ENCODE measurements around the gene MPPE1.

Gene MPPE1

GRCh38 chr18:11908182-11909060 is at the start of gene MPPE1:
MPPE1 (minus strand) TSS chr18:11908317; CDS start chr18:11897264, 11,053 bp downstream.
- Histone ChIP-seq H3K4me1 (ENCODE audit: control insufficient read depth, insufficient read depth, low read length) (peaks cover 25% of the 10 kb centered on the region), H3K9me3 (ENCODE audit: control insufficient read depth, insufficient read depth, low read depth, low read length) (no peaks in the 10 kb centered on the region), H3K9ac (ENCODE audit: low read length) (peak within 1 kb of the TSS; percentile 85), H3K27ac (ENCODE audit: low read depth, low read length) (peak within 1 kb of the TSS; percentile 81; the same call in 1 of the 2 replicates), H3K4me3 (ENCODE audit: low read depth, low read length) (peak within 1 kb of the TSS; percentile 81), H3K36me3 (ENCODE audit: control insufficient read depth, insufficient read depth, low read length) (no peaks in the 10 kb centered on the region), H3K27me3 (ENCODE audit: control insufficient read depth, insufficient read depth, low read length) (no peaks in the 10 kb centered on the region; the same call in 1 of the 2 replicates)

- H3K36me3 ChIP-seq (ENCODE audit: control insufficient read depth, insufficient read depth, low read length): no peaks in the 10 kb centered on the region
- H3K9me3 ChIP-seq (ENCODE audit: control insufficient read depth, insufficient read depth, low read depth, low read length): peaks cover 23% of the 10 kb centered on the region
- H3K4me1 ChIP-seq (ENCODE audit: control insufficient read depth, insufficient read depth, low read length): peaks cover 9% of the 10 kb centered on the region
- no peak overlapping the region for H3K4me3 ChIP-seq (ENCODE audit: low read depth, low read length)
- H3K9ac ChIP-seq (ENCODE audit: low read length): no peak overlapping the region
- no peaks in the 10 kb centered on the region for H3K27me3 ChIP-seq (ENCODE audit: control insufficient read depth, insufficient read depth, low read length)
- H3K27ac ChIP-seq (ENCODE audit: low read depth, low read length): no peak overlapping the region
Measured at GRCh38 chr18:11957636-11958035, 49.5 kb upstream of the MPPE1 start.

GRCh38 chr18:11956371-11957308 is 48.5 kb upstream of the MPPE1 start:
- Histone ChIP-seq H3K9ac (ENCODE audit: low read length) (no peak overlapping the region), H3K9me3 (ENCODE audit: control insufficient read depth, insufficient read depth, low read depth, low read length) (peaks cover 23% of the 10 kb centered on the region), H3K27ac (ENCODE audit: low read depth, low read length) (no peak overlapping the region), H3K4me1 (ENCODE audit: control insufficient read depth, insufficient read depth, low read length) (peaks cover 15% of the 10 kb centered on the region), H3K4me3 (ENCODE audit: low read depth, low read length) (no peak overlapping the region), H3K36me3 (ENCODE audit: control insufficient read depth, insufficient read depth, low read length) (no peaks in the 10 kb centered on the region), H3K27me3 (ENCODE audit: control insufficient read depth, insufficient read depth, low read length) (no peaks in the 10 kb centered on the region)

GRCh38 chr18:11955239-11956029 is 47.3 kb upstream of the MPPE1 start:
- Histone ChIP-seq H3K27ac (ENCODE audit: low read depth, low read length) (peak overlapping the region; percentile 85), H3K4me3 (ENCODE audit: low read depth, low read length) (no peak overlapping the region; the same call in 1 of the 2 replicates), H3K27me3 (ENCODE audit: control insufficient read depth, insufficient read depth, low read length) (no peaks in the 10 kb centered on the region), H3K36me3 (ENCODE audit: control insufficient read depth, insufficient read depth, low read length) (no peaks in the 10 kb centered on the region), H3K4me1 (ENCODE audit: control insufficient read depth, insufficient read depth, low read length) (peaks cover 16% of the 10 kb centered on the region), H3K9me3 (ENCODE audit: control insufficient read depth, insufficient read depth, low read depth, low read length) (peaks cover 23% of the 10 kb centered on the region), H3K9ac (ENCODE audit: low read length) (no peak overlapping the region)

- no peaks in the 10 kb centered on the region for H3K27me3 ChIP-seq (ENCODE audit: control insufficient read depth, insufficient read depth, low read length)
- H3K27ac ChIP-seq (ENCODE audit: low read depth, low read length): no peak overlapping the region
- no peaks in the 10 kb centered on the region for H3K36me3 ChIP-seq (ENCODE audit: control insufficient read depth, insufficient read depth, low read length)
- H3K9ac ChIP-seq (ENCODE audit: low read length): no peak overlapping the region
- peaks cover 18% of the 10 kb centered on the region for H3K9me3 ChIP-seq (ENCODE audit: control insufficient read depth, insufficient read depth, low read depth, low read length)
- peaks cover 24% of the 10 kb centered on the region for H3K4me1 ChIP-seq (ENCODE audit: control insufficient read depth, insufficient read depth, low read length)
- no peak overlapping the region for H3K4me3 ChIP-seq (ENCODE audit: low read depth, low read length)
Measured at GRCh38 chr18:11953113-11953512, 45.0 kb upstream of the MPPE1 start.

GRCh38 chr18:11951390-11951851 is 43.3 kb upstream of the MPPE1 start:
- H3K9me3 ChIP-seq (ENCODE audit: control insufficient read depth, insufficient read depth, low read depth, low read length): peaks cover 2% of the 10 kb centered on the region; the same call in 1 of the 2 replicates
- H3K27ac ChIP-seq (ENCODE audit: low read depth, low read length): no peak overlapping the region
- H3K9ac ChIP-seq (ENCODE audit: low read length): no peak overlapping the region
- no peaks in the 10 kb centered on the region for H3K27me3 ChIP-seq (ENCODE audit: control insufficient read depth, insufficient read depth, low read length)
- no peak overlapping the region for H3K4me3 ChIP-seq (ENCODE audit: low read depth, low read length)
- no peaks in the 10 kb centered on the region for H3K36me3 ChIP-seq (ENCODE audit: control insufficient read depth, insufficient read depth, low read length)
- peaks cover 31% of the 10 kb centered on the region for H3K4me1 ChIP-seq (ENCODE audit: control insufficient read depth, insufficient read depth, low read length)

- Histone ChIP-seq H3K4me3 (ENCODE audit: low read depth, low read length) (no peak overlapping the region), H3K4me1 (ENCODE audit: control insufficient read depth, insufficient read depth, low read length) (peaks cover 35% of the 10 kb centered on the region), H3K27me3 (ENCODE audit: control insufficient read depth, insufficient read depth, low read length) (no peaks in the 10 kb centered on the region), H3K27ac (ENCODE audit: low read depth, low read length) (no peak overlapping the region), H3K9me3 (ENCODE audit: control insufficient read depth, insufficient read depth, low read depth, low read length) (no peaks in the 10 kb centered on the region), H3K9ac (ENCODE audit: low read length) (no peak overlapping the region), H3K36me3 (ENCODE audit: control insufficient read depth, insufficient read depth, low read length) (no peaks in the 10 kb centered on the region)
Measured at GRCh38 chr18:11950824-11951223, 42.7 kb upstream of the MPPE1 start.

GRCh38 chr18:11948852-11949523 is 40.9 kb upstream of the MPPE1 start:
- Histone ChIP-seq H3K4me3 (ENCODE audit: low read depth, low read length) (no peak overlapping the region), H3K27me3 (ENCODE audit: control insufficient read depth, insufficient read depth, low read length) (no peaks in the 10 kb centered on the region), H3K9ac (ENCODE audit: low read length) (no peak overlapping the region), H3K4me1 (ENCODE audit: control insufficient read depth, insufficient read depth, low read length) (peaks cover 30% of the 10 kb centered on the region), H3K9me3 (ENCODE audit: control insufficient read depth, insufficient read depth, low read depth, low read length) (no peaks in the 10 kb centered on the region), H3K27ac (ENCODE audit: low read depth, low read length) (no peak overlapping the region), H3K36me3 (ENCODE audit: control insufficient read depth, insufficient read depth, low read length) (no peaks in the 10 kb centered on the region)

- Histone ChIP-seq H3K9me3 (ENCODE audit: control insufficient read depth, insufficient read depth, low read depth, low read length) (no peaks in the 10 kb centered on the region), H3K36me3 (ENCODE audit: control insufficient read depth, insufficient read depth, low read length) (no peaks in the 10 kb centered on the region), H3K27ac (ENCODE audit: low read depth, low read length) (peak overlapping the region; percentile 96), H3K4me3 (ENCODE audit: low read depth, low read length) (peak overlapping the region; percentile 70), H3K9ac (ENCODE audit: low read length) (peak overlapping the region; percentile 80), H3K4me1 (ENCODE audit: control insufficient read depth, insufficient read depth, low read length) (peaks cover 30% of the 10 kb centered on the region), H3K27me3 (ENCODE audit: control insufficient read depth, insufficient read depth, low read length) (no peaks in the 10 kb centered on the region)
Measured at GRCh38 chr18:11947214-11948191, 39.4 kb upstream of the MPPE1 start.
